GM12874 (cell line): ENCODE measurements around the gene FAM174A.

Source experiments
- CTCF ChIP-seq: IDR thresholded peaks from 2 replicates; pipeline ENCODE4 v1.5.1; 2011; ENCODE audit warnings: low read depth, mild to moderate bottlenecking, control low read depth, low read length, moderate library complexity; ENCODE audit not compliant: insufficient read depth

Gene FAM174A

GRCh38 chr5:100623719-100624118 lies 88.5 kb downstream of the FAM174A start:
- peak; percentile 44; the same call in 1 of the 2 replicates for TF ChIP-seq CTCF

- TF ChIP-seq CTCF, result no peak
These were observed 99.9 kb downstream of the FAM174A start for GRCh38 chr5:100634937-100635534.
